Melanocyte of skin (primary cell): ENCODE data around the gene GNE. TPM values are rescaled to one million over a fixed set of nuclear protein-coding genes. Genes with fewer than 3 reads are reported as not detected.

Experiments
- small RNA-seq, 2 donors: library from RNA; depleted of rRNA; stranded (forward); fragments of <200 nt; gene quantifications; one replicate each; pipeline ENCODE3, GENCODE V24; 2012
- total RNA-seq, 2 donors: library from RNA; depleted of rRNA; stranded (reverse); fragments of >200 nt; gene quantifications; 2 replicates each; pipeline ENCODE4 v1.2.3, GENCODE V29; 2012

Gene GNE, protein sequence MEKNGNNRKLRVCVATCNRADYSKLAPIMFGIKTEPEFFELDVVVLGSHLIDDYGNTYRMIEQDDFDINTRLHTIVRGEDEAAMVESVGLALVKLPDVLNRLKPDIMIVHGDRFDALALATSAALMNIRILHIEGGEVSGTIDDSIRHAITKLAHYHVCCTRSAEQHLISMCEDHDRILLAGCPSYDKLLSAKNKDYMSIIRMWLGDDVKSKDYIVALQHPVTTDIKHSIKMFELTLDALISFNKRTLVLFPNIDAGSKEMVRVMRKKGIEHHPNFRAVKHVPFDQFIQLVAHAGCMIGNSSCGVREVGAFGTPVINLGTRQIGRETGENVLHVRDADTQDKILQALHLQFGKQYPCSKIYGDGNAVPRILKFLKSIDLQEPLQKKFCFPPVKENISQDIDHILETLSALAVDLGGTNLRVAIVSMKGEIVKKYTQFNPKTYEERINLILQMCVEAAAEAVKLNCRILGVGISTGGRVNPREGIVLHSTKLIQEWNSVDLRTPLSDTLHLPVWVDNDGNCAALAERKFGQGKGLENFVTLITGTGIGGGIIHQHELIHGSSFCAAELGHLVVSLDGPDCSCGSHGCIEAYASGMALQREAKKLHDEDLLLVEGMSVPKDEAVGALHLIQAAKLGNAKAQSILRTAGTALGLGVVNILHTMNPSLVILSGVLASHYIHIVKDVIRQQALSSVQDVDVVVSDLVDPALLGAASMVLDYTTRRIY
- 10 to 100 TPM; 31.7 to 39.6 TPM for total RNA-seq

DNA sequence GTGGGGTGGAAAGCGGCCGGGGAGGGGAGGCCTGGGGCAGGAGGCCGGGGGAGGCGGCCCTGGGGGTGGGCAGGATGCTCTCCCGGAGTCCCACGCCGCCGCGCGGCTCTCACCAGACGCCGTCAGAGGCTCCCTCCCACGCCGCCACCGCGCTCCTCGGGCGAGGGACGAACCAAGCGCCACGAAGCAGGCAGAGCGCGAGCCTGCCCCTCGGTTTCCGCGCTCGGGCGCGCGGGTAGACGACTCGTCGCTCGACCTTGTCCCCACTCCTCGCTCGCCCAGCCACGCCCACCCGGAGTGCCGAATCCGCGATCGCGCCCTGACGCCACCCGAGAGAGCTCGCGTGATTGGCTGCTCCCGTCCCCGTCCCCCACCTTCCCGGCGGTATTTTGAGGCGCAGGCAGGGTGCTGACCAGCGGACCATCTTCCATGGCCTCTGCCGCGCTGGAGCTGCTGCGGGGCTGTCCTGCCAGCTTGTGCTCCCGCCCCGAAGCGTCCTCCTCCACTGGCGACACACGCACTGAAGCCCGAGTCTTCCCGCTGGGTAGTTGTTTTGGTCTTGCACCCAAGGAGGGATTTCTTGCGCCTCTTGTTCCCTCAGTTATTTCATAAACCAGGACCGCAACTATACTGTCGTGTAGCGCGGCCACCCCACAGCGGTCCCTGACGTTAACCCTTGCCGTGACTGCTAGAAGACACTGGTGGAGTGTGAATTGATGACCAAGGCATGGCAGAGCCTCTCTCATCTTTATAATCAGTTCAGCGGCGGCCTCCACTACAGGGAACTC lies at the start of gene GNE:
TSS of gene GNE (minus strand) at position 241 of the 788 bp plus-strand sequence. CDS start 9,093 bp downstream, outside the sequence.

DNA sequence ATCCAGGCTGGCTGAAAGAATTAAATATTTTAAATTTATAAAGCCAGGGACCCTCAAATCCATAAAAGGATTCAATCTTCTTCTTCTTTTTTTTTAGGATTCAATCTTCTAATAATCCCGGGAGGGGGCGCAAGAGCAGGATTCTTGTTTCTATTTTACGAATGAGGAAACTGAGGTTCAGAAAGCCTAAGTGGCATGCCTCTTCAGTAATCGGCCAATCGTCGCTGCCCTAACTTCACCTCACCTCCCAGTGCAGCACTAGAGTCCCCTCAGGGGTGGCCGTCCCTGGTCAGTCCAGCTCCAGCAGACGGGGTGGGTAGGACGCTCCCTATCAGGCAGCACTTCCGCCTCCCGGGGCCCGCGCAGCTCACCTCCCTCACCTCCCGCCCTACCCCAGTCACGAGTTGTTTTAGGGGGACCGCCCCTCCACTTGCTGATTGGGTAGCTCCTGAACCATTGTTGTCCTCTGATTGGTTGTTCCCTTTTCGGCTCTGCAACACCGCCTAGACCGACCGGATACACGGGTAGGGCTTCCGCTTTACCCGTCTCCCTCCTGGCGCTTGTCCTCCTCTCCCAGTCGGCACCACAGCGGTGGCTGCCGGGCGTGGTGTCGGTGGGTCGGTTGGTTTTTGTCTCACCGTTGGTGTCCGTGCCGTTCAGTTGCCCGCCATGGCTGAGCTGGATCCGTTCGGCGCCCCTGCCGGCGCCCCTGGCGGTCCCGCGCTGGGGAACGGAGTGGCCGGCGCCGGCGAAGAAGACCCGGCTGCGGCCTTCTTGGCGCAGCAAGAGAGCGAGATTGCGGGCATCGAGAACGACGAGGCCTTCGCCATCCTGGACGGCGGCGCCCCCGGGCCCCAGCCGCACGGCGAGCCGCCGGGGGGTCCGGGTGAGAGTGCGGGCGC lies 67.6 kb downstream of the GNE start, which contains the start of gene CLTA:
TSS of gene CLTA (plus strand) at position 534 of the 902 bp plus-strand sequence. CDS start at position 670, 136 bp downstream.

DNA sequence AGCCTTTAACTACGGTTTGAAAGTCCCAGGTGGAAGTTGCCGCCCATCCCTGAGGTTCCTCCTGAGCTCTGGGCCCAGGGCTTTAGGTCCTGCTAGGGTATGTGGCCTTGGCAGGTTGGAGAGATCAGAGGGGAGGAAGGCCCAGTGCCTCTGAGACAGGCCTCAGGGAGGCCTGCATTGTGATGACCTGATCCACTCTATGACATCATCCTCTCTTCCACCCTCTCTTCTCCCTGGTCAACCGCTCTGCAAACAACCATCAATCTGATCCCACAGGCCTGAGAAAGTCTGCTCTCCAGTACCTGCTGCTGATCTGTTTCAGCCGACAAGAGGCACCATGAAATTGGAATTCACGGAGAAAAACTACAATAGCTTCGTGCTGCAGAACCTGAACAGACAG lies 89.1 kb downstream of the GNE start, which contains the start of gene CCIN:
TSS of gene CCIN (plus strand) at position 223 of the 400 bp plus-strand sequence. CDS start at position 338, 115 bp downstream.

Small RNA genes lying within 50 kb of the gene (small RNA-seq; reads per million reads assigned to genes)
- 0 reads per million in 2 donors for gene RNU4-53P

Other genes with a start within 250 kb of the GNE start
- gene RECK, start 221.5 kb downstream of the GNE start, total RNA-seq: 1 to 10 TPM; 3.8 to 5.7 TPM
- gene GLIPR2, start 121.7 kb downstream of the GNE start, total RNA-seq: 1 to 10 TPM; 2.0 to 10.0 TPM
- gene CCIN, start 89.1 kb downstream of the GNE start, total RNA-seq: not detected
- 100 to 1,000 TPM; 147 to 262 TPM for gene CLTA, start 67.5 kb downstream of the GNE start, total RNA-seq
- 10 to 100 TPM; 14.8 to 18.0 TPM for gene RNF38, start 141.8 kb upstream of the GNE start, total RNA-seq